Measurements from ENCODE around the gene STT3B.

STT3B gene

GRCh38 chr3:31659246-31659645 lies 126.5 kb downstream of the STT3B start:
- DNase-seq = no peak

DNA sequence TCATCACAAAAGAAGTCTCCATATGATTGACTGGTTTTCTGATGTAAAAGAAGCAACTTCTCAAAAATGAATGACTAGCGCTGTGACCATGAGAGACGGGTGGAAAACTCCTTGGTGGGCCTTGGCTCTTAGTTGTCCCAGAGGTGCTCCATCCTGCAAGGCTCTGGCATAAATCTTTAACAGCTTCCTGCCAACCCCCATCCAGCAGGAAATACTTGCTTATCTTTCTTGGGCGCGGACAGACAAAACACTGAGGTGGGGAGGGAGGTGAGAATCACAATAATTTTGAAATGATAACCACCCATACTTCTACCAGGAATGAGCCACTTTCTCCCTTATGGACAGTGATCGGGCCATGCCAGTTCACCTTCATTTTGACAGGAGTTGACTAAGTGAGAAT lies 128.6 kb downstream of the STT3B start:
- no peak for DNase-seq

DNA sequence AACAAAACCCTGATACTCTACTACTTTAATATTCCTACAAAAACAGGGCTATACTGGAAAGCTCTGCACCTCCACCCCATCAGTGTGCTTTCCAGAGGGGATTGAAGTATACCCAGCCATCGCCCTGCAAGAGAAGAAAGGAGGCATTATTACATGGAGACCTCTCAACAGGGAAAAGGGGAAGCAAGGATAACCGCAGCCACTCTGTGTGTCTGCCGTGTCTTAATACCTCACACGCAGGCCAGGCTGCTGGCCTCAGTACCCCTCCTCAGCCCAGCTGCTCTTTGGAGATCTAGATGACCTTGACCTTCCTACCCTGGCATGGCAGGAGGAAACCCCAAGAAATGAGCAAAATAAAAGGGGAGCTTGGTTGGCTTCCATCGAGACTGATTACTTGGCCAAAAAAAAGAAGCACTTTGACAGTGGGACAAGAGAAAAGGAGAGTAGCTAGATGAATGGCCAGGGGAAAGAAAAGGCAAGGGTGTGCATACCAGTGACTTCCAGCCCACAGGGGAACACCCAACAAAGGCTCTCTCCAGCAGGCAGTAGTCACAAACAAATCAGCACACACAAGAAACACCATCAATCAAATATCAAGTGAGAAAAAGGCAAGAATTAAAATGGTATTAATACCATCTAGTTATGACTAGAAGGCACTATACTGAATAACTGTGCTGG lies 129.4 kb downstream of the STT3B start:
- DNase-seq = no peak

GRCh38 chr3:31664031-31664430 lies 131.3 kb downstream of the STT3B start:
- DNase-seq = no peak

- DNase-seq = no peak
Observed at GRCh38 chr3:31667582-31667981, 134.9 kb downstream of the STT3B start.

GRCh38 chr3:31668242-31668641 lies 135.5 kb downstream of the STT3B start:
- DNase-seq = no peak

DNA sequence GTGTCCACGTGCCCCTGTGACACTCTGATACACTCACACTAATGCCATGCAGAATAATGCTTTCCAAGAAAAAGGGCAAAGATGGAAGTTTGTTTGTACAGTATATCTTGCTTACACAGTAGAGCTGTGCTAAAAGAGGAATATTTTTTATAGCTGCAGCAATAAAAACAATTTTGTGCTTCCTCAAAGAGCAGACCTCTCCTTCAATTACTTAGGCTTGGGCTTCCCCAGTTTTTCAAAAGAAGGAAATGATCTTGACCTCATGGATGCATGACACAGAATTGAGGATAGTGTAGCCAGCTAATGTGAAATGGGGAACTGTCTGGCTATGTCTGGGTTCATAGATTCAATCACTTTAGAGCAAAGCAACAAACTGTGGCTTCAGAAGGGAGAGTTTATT lies 137.4 kb downstream of the STT3B start:
- DNase-seq = no peak

DNA sequence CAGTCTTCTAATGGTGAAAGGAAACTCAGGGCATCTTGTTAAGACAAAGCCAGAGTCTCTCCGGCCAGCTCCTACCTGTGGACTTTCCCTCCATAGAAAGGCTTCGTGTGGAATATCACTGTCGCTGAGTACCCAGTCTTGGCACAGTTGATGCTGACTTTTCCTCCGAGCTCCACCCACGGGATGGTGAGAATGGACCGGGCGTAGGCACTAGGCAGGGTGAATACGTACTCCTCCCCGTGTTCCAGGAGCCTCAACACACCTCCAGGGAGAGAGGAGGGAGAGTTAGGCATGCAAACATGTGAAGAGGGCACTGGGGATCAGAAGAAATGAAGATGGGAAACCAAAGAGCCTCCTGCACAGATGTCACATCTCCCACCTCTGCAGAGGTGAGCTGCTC lies 138.0 kb downstream of the STT3B start:
- no peak for DNase-seq

DNA sequence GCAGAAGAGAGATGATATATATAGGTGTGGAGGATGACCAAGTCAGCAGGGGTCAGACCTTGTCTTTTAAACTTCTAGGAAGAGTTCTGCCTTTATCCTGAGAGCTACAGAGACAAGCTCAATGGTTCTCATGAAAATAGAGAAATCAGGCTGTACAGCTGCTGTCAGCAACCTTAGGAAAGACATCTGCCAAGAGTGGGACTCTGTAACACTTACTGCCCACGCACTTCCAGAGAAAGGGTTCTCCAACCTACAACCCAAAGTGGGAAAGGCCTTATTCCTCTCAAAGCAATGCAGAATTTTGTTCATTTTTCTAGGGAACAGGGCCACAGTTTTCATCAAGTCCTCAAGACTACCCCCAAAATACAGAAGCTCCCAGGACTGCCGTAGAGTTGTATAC lies 138.7 kb downstream of the STT3B start:
- DNase-seq = no peak

DNA sequence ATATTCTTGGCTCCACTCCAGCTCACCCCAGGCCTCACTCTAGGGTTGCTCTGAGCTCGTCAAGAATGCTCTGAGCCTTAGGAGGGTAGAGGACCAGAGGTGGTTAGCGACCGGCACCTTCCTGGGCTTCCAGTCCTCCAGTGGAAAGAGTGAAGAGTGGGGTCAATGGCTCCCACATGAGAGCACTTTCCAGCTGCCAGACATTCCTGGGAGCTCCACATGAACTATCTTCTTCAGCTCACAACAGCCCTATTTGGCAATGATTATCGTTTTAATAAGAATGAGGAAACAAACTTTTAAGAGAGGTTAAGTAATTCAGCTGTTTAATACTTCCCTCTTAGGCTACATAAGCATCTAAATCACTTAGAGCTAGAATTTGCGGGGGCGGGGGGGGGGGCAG lies 139.3 kb downstream of the STT3B start:
- no peak for DNase-seq

GRCh38 chr3:31673950-31674349 lies 141.2 kb downstream of the STT3B start:
- no peak for DNase-seq

- no peak for DNase-seq
Observed at GRCh38 chr3:31676556-31676955, 143.8 kb downstream of the STT3B start.

DNA sequence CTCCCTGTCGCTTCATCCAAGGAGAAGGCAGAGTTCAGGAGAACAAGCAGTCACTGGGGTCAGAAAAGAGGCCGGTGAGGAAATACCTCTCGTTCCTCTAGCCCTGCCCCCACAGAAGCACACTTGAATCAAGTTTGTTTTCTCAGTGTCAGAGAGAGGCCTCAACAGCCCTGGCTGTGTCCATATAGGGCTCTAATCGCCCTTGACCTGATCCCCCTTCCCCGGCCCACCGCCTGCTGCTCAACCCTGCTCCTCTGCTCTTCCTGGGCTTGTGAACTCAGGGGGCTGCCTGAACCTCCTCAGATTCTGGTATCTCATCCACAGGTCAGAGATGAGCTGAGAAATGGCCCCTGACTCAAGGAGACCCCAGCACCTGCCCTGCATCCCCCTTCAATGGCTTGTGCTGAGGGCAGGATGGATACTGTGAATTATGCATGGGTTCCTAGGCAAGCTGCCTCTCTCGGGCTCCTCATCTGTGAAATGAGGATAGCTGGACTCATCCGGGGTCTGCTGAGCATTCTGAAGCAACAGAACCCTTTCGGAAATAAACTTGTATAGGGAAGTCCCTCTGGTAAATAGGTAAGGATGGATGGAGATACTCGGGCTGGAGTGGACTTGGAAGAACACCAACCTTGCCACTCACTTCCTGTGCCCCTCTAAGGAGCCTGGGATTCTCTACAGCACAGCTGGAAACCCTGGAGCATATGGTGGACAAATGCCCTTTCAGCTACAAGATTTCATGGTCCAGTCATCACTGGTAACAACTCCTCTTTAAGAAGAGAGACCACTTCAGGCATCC lies 147.5 kb downstream of the STT3B start:
- no peak for DNase-seq

All from activated CD4-positive, alpha-beta T cell treated with anti-CD3 and anti-CD28 coated beads, Interleukin-2, amount 50 U/mL, for 4 hours (primary cell).